ENCODE measurements around the gene CTNND2.
A peak's percentile ranks its signal among the peaks of the same experiment; 100 is the strongest.

CTNND2 gene

DNA sequence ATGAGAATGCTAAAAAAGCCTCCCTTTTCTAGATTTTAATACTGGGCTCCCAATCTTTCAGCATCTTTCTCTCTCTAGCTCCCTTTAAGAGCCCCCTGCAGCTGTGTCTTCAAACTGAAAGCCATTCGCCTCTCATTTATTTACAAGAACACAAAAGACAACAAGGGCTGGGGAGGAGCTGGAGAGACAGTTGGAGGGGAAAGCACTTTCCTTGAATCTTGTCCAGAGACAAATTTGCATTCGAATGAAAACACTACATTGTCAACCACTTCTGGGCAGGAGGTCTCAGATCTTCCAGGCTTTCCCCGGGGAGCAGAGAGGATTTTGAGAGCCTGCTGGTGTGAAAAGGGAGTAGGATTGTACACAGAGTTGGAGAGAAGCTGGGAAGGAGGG is 518.3 kb downstream of the CTNND2 start:
- no peak for TF ChIP-seq JUND (IDR thresholded peaks at IDR 0.05; ENCODE audit: low read depth)
- DNase-seq (ENCODE audit: low read depth in 1 of 2, low spot score in 1 of 2): no peak
- in situ Hi-C loops (cut with HindIII; ENCODE audit: low pct_unique_long_range_greater_than_20kb, low sequenced_read_pairs): no loop called here

DNA sequence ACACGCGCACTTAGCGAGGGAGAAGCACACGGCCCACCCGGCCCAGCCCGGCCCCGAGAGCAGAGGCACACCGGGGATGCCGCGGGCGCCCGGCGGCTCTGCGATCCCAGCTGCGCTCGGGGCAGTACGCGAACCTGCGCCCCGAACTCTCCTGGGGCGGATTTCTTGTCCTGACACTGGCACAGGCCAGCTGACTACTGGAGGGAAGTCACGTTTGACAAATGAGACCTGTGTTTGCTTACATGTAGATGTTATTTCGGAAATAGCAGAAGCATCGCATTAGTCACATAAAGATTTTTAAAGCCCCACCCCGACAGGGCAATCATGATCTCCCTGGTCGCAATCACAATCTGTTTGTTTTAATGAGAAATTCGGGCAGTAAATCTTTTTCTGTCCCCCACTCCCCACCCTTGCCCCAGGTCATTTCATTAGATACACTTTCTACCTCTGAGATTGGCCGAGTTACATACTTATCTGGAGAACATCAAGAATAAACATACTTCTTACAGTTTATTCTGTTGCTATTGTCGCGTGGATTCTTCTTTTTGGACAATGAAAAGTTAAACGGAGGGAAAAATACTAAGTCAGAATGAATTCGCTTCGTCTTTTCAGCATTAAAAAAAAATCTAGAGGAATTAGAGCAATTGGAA is 518.9 kb downstream of the CTNND2 start:
- in situ Hi-C loops (cut with HindIII; ENCODE audit: low pct_unique_long_range_greater_than_20kb, low sequenced_read_pairs): no loop called here
- TF ChIP-seq JUND (IDR thresholded peaks at IDR 0.05; ENCODE audit: low read depth): no peak
- no peak for DNase-seq (ENCODE audit: low read depth in 1 of 2, low spot score in 1 of 2)

DNA sequence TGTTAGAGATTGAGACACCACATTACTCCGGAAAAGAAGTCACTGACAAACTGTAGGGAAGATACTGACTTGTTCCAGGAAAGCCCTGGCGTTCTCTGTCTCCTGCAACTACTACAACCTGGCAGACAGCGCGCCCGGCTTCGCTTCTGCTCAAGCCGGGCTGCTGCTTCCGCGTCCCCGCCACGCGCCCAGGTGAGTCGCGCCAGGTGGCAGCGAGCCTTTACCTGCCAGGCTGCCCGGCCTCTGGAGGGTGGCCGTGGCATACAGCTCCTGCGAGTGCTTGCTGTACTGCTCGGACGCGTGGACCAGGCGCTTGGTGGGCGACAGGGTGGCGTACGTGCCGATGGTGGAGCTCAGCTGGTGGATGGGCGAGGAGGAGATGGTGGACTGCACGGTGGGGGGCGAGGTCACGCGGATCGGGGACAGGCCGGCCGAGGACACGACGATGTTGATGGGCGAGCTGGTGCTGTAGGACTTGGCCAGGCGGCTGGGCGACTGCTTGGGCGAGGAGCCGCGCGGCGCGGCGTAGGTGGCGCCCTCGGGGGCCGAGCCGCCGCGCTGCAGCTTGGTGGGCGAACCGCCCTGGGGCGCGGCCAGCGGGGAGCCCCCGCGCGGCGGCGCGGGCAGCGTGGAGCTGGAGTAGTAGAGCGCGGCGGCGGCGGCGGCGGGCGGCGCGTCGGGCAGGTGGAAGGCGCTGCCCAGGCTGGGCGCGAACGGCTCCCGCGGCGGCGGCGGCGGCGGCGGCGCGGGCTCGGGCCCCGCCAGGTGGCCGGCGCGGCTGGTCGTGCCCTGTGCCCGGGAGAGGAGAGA is 519.6 kb downstream of the CTNND2 start:
- TF ChIP-seq JUND (IDR thresholded peaks at IDR 0.05; ENCODE audit: low read depth): no peak
- in situ Hi-C loops (cut with HindIII; ENCODE audit: low pct_unique_long_range_greater_than_20kb, low sequenced_read_pairs): no loop called here
- DNase-seq (ENCODE audit: low read depth in 1 of 2, low spot score in 1 of 2): peak; percentile 33 to 43

DNA sequence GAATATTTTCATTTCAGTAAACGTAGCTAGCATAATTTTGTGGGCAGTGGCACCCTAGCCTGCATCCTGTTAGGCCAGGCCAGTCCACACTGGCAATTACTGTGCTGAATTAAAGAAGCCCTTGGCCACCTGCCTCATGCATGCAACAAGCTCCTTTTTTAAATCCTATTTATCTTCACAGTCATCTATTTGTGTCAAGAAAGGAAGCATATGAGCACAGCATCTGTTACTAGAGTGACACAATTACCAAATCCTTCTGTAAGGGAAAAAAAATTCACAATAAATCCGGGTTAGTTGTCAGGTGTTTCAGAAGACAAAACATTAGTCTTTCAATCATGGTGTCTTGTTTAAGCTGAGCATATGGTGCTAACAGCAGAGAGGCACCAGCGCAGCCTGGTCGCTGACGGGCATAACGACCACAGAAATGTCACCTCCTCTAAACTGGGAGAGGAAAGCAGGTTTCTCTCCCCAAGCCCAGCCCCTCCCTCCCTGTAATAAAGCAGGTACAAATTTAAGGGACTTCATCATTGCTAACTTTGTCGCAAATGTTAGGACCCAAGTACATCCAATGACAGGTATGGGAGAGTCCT is 520.6 kb downstream of the CTNND2 start:
- TF ChIP-seq JUND (IDR thresholded peaks at IDR 0.05; ENCODE audit: low read depth): no peak
- DNase-seq (ENCODE audit: low read depth in 1 of 2, low spot score in 1 of 2): no peak
- in situ Hi-C loops (cut with HindIII; ENCODE audit: low pct_unique_long_range_greater_than_20kb, low sequenced_read_pairs): no loop called here

DNA sequence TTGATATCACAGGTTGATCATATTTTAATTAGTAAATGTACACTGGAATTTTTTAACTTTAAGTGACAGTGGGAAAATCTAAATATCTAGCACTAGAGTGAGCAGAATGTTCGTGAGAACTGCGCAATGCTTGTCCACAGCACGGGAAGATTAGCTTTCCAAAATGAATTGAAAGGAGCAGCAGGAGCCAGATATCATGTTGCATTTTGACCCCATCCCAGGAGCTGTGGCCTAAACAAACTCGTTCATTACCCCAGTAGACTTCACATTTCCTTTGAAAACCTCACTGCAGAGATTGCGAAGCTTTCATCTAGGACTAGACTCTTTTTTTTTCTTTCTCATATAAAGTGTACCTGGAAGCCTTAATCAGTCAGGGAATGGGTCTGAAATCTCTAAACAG is 525.8 kb downstream of the CTNND2 start:
- DNase-seq (ENCODE audit: low read depth in 1 of 2, low spot score in 1 of 2): no peak
- in situ Hi-C loops (cut with HindIII; ENCODE audit: low pct_unique_long_range_greater_than_20kb, low sequenced_read_pairs): no loop called here
- no peak for TF ChIP-seq JUND (IDR thresholded peaks at IDR 0.05; ENCODE audit: low read depth)

DNA sequence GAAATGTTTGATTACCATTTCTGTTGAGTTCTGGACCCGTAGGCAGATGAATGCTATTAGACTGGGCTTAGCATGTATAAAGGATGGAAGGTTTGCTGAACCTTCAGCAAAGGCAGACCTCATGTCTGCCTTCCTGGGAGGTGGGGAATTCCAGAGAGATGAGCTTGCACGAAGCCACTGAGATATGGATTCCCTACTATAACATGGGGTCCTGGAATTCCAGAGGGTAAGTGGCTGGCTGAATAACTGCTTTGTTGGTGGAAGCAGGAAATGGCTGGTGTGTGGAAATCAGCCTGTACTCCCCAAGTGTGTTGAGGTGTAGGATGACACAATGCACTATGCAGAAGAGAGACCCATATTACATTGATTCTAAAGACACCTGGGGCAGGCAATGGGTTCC is 526.4 kb downstream of the CTNND2 start:
- DNase-seq (ENCODE audit: low read depth in 1 of 2, low spot score in 1 of 2): no peak
- TF ChIP-seq JUND (IDR thresholded peaks at IDR 0.05; ENCODE audit: low read depth): no peak
- in situ Hi-C loops (cut with HindIII; ENCODE audit: low pct_unique_long_range_greater_than_20kb, low sequenced_read_pairs): no loop called here

DNA sequence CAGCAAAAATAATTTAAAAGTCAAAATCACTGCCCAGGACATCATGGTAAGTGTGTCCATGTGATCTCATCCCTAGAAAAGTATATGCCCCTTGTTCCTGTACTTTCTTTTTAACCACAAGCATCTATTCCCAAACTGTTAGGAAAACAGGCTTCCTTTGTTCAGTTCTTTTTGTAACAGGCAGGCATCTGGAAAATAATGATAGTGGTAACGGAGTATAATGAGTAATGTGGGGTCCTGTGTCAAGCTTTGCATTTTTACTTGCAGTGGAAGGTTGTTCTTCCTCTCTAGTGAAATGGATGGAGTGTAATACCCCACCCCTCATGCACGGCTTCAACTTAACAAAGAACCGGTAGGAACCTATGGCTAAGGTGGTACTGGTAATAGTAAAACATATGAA is 532.1 kb downstream of the CTNND2 start:
- TF ChIP-seq JUND (IDR thresholded peaks at IDR 0.05; ENCODE audit: low read depth): no peak
- DNase-seq (ENCODE audit: low read depth in 1 of 2, low spot score in 1 of 2): no peak

DNA sequence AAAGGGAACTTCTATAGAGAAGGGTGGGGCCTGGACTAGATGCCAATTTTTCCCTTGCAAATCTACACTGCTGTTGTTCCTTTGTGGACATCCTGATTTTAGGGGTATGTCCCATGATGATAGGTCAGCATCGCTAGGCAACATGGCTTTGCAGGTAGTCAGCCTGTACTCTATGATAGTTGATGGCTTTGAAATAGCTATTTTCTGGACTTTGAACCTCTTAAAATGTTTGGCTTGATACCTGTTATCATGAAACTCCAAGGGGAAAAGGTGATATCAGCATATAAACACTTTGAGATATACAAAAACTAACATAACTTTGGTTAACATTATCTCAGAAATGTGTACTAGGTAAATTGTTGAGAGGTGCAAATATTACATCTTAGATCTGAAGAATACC is 533.2 kb downstream of the CTNND2 start:
- TF ChIP-seq JUND (IDR thresholded peaks at IDR 0.05; ENCODE audit: low read depth): no peak
- no peak for DNase-seq (ENCODE audit: low read depth in 1 of 2, low spot score in 1 of 2)
- in situ Hi-C loops (cut with HindIII; ENCODE audit: low pct_unique_long_range_greater_than_20kb, low sequenced_read_pairs): no loop called here

More for the DNA sequence above, 532.1 kb downstream of the CTNND2 start:
- in situ Hi-C loops (cut with HindIII; ENCODE audit: low pct_unique_long_range_greater_than_20kb, low sequenced_read_pairs): no loop called here

DNA sequence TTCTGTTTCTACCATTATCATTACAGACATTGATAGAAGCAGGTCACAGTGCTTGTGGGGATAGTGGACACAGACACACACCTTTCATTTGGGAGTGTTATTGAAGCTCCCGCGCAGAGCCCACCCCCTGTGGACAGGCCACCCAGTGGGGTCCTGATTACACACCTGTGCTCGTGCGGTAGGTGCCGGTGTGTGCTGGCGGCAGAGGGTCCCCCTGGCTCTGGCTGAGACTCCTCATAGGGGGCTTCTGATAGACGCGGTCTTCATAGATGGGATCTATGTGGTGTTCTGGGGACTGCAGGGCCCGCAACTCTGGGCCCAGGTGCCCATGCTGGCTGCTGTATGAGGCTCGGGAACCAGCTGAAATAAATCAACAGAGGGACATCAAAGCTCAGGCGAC is 539.7 kb downstream of the CTNND2 start:
- in situ Hi-C loops (cut with HindIII; ENCODE audit: low pct_unique_long_range_greater_than_20kb, low sequenced_read_pairs): no loop called here
- TF ChIP-seq JUND (IDR thresholded peaks at IDR 0.05; ENCODE audit: low read depth): no peak
- DNase-seq (ENCODE audit: low read depth in 1 of 2, low spot score in 1 of 2): no peak

DNA sequence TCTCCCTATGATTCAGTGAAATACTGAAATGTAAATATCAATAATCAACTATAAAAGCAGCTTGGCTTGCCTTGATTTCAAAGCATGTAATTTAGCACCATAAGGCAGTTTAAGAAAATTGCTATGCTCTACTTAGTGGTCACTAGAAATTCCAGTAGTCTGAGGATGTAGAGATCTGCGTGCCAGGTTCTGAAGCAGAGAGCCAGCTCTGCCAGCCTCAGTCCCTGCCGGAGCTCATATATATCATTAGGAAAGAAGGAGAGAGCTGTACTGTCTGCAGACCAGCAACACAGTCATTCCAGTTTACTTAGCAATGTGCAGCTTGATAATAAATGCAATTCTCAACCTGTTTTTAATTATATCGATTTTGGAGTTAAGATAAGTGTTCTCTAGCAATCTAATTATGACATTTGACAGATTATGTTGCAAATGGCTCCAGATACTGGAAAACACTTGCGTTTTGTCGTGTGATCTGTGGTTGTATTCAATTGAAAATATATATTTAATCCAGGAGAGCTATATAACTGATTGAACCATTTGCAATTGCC is 540.5 kb downstream of the CTNND2 start:
- TF ChIP-seq JUND (IDR thresholded peaks at IDR 0.05; ENCODE audit: low read depth): no peak
- DNase-seq (ENCODE audit: low read depth in 1 of 2, low spot score in 1 of 2): no peak
- in situ Hi-C loops (cut with HindIII; ENCODE audit: low pct_unique_long_range_greater_than_20kb, low sequenced_read_pairs): no loop called here

DNA sequence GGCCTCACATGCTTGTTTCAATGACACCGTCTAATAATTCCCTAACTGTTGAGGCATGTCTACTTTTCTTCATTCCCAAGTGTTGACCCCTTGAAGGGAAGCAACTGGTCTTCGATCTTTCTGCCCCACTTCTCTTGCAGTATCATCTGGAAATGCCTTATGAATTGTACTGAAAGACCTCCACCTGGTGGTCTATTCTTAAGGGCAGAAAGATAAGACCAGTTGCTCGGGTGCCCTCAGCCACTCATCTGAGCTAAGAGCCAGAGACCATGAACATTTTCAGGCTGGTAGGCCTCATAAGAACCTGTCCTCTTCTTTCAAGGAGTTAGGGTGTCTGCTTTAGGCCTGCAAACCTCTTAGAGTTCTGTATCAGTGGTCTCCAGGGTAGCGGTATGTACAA is 542.5 kb downstream of the CTNND2 start:
- DNase-seq (ENCODE audit: low read depth in 1 of 2, low spot score in 1 of 2): no peak
- in situ Hi-C loops (cut with HindIII; ENCODE audit: low pct_unique_long_range_greater_than_20kb, low sequenced_read_pairs): no loop called here
- TF ChIP-seq JUND (IDR thresholded peaks at IDR 0.05; ENCODE audit: low read depth): no peak

DNA sequence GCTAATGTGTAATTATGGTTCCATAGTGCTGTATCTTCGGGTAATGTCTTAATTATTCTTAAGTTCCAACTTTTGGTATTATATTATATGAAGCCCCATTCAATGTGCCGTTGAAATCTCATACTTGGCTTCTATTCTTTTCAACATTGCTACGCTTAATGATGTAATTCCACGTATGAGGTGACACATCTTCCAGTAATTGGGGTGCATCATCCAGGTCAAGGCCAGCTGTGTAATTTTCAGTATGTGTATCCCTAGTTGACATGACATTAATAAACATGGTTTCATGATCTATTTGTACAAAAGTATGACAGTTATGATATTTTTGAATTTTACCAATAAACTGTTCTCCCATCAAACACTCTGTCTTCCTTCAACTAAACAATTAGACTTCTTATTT is 546.3 kb downstream of the CTNND2 start:
- TF ChIP-seq JUND (IDR thresholded peaks at IDR 0.05; ENCODE audit: low read depth): no peak
- no peak for DNase-seq (ENCODE audit: low read depth in 1 of 2, low spot score in 1 of 2)
- in situ Hi-C loops (cut with HindIII; ENCODE audit: low pct_unique_long_range_greater_than_20kb, low sequenced_read_pairs): no loop called here

DNA sequence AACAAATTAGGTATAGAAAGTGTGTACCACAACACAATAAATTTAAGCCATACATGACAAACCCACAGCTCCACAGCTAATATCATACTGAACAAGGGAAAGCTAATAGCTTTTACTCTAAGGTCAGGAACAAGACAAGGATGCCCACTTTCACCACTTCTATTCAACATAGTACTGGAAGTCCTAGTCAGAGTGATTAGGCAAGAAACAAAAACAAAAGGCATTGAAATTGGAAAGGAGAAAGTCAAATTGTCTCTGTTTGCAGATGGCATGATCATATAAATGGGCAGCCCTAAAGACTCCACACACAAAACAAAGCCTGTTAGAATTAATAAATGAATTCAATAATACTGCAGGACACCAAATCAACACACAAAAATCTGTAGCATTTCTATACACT is 548.8 kb downstream of the CTNND2 start:
- no peak for DNase-seq (ENCODE audit: low read depth in 1 of 2, low spot score in 1 of 2)
- in situ Hi-C loops (cut with HindIII; ENCODE audit: low pct_unique_long_range_greater_than_20kb, low sequenced_read_pairs): no loop called here
- no peak for TF ChIP-seq JUND (IDR thresholded peaks at IDR 0.05; ENCODE audit: low read depth)
